HS-5 (cell line): ENCODE results near the gene KRTAP19-8.

Experiments used
- DNase-seq: peaks from one replicate; pipeline ENCODE4 v3.0.0-alpha.2; 2012; ENCODE audit warnings: low read depth

The KRTAP19-8 gene

GRCh38 chr21:31038376-31038775 is at the start of gene KRTAP19-8:
TSS of gene KRTAP19-8 (minus strand) at chr21:31038476. CDS start at chr21:31038443, 33 bp downstream.
- no peak for DNase-seq

GRCh38 chr21:31087639-31088473 is 49.6 kb upstream of the KRTAP19-8 start:
- DNase-seq, result no peak

- no peak for DNase-seq
Observed at GRCh38 chr21:31084689-31085088, 46.4 kb upstream of the KRTAP19-8 start.

GRCh38 chr21:31078796-31079195 is 40.5 kb upstream of the KRTAP19-8 start:
- no peak for DNase-seq

GRCh38 chr21:31078216-31078615 is 39.9 kb upstream of the KRTAP19-8 start:
- no peak for DNase-seq

- DNase-seq, result no peak
Observed at GRCh38 chr21:31075848-31076247, 37.6 kb upstream of the KRTAP19-8 start.

GRCh38 chr21:31072533-31072932 is 34.3 kb upstream of the KRTAP19-8 start:
- DNase-seq, result no peak

GRCh38 chr21:31064803-31065202 is 26.5 kb upstream of the KRTAP19-8 start:
- DNase-seq, result no peak

GRCh38 chr21:31052489-31053142 is 14.3 kb upstream of the KRTAP19-8 start:
- DNase-seq, result no peak

GRCh38 chr21:31050577-31051157 is 12.4 kb upstream of the KRTAP19-8 start:
- no peak for DNase-seq

GRCh38 chr21:31045841-31046240 is 7.6 kb upstream of the KRTAP19-8 start:
- DNase-seq, result no peak

- DNase-seq, result no peak
Observed at GRCh38 chr21:31043471-31043870, 5.2 kb upstream of the KRTAP19-8 start.

GRCh38 chr21:31042080-31042464 is 3.8 kb upstream of the KRTAP19-8 start:
- DNase-seq, result no peak

- DNase-seq, result no peak
Observed at GRCh38 chr21:31041295-31042079, 3.2 kb upstream of the KRTAP19-8 start.

- DNase-seq, result no peak
Observed at GRCh38 chr21:31034378-31034777, 3.9 kb downstream of the KRTAP19-8 start.

- no peak for DNase-seq
Observed at GRCh38 chr21:31030367-31031106, 7.7 kb downstream of the KRTAP19-8 start.

- DNase-seq, result no peak
Observed at GRCh38 chr21:31023680-31024079, 14.6 kb downstream of the KRTAP19-8 start.

- DNase-seq, result no peak
Observed at GRCh38 chr21:31022306-31022705, 16.0 kb downstream of the KRTAP19-8 start.

GRCh38 chr21:31018232-31018631 is 20.0 kb downstream of the KRTAP19-8 start:
- DNase-seq, result no peak

- DNase-seq, result no peak
Observed at GRCh38 chr21:31014891-31015290, 23.4 kb downstream of the KRTAP19-8 start.
